Mucosa of stomach (tissue), 1 donor: Measurements from ENCODE around the gene SSBP3.

Experiments used
- H3K27me3 ChIP-seq: one replicate; pipeline ENCODE4 v1.7.0; 2013; ENCODE audit warnings: mild to moderate bottlenecking, low read length; ENCODE audit not compliant: control insufficient read depth, insufficient read depth
- H3K36me3 ChIP-seq: one replicate; pipeline ENCODE4 v1.7.0; 2013; ENCODE audit warnings: low read length; ENCODE audit not compliant: control insufficient read depth, insufficient read depth
- H3K4me1 ChIP-seq: one replicate; pipeline ENCODE4 v1.7.0; 2013; ENCODE audit warnings: mild to moderate bottlenecking, low read length; ENCODE audit not compliant: control insufficient read depth, insufficient read depth
- H3K4me3 ChIP-seq: one replicate; pipeline ENCODE4 v1.7.0; 2013; ENCODE audit warnings: low read length
- H3K9ac ChIP-seq: one replicate; pipeline ENCODE4 v1.7.0; 2013; ENCODE audit warnings: mild to moderate bottlenecking, low read length, moderate library complexity
- H3K9me3 ChIP-seq: one replicate; pipeline ENCODE4 v1.7.0; 2013; ENCODE audit warnings: mild to moderate bottlenecking, low read length, moderate library complexity; ENCODE audit not compliant: control insufficient read depth
- donor health status: Pancreatic carcinoma.

SSBP3 gene

GRCh38 chr1:54287176-54287650 lies 119.0 kb downstream of the SSBP3 start:
- H3K27me3 ChIP-seq = no peaks in the 10 kb centered on the region
- H3K4me3 ChIP-seq = no peak overlapping the region
- H3K4me1 ChIP-seq = peaks cover 75% of the 10 kb centered on the region
- no peaks in the 10 kb centered on the region for H3K36me3 ChIP-seq
- no peaks in the 10 kb centered on the region for H3K9me3 ChIP-seq
- no peak overlapping the region for H3K9ac ChIP-seq

- H3K27me3 ChIP-seq = no peaks in the 10 kb centered on the region
- no peaks in the 10 kb centered on the region for H3K36me3 ChIP-seq
- H3K9me3 ChIP-seq = no peaks in the 10 kb centered on the region
- no peak overlapping the region for H3K9ac ChIP-seq
- H3K4me1 ChIP-seq = peaks cover 67% of the 10 kb centered on the region
- no peak overlapping the region for H3K4me3 ChIP-seq
Observed at GRCh38 chr1:54285815-54286345, 120.3 kb downstream of the SSBP3 start.

GRCh38 chr1:54284781-54285529 lies 121.2 kb downstream of the SSBP3 start:
- no peaks in the 10 kb centered on the region for H3K27me3 ChIP-seq
- H3K36me3 ChIP-seq = peaks cover 3% of the 10 kb centered on the region
- no peak overlapping the region for H3K9ac ChIP-seq
- no peak overlapping the region for H3K4me3 ChIP-seq
- no peaks in the 10 kb centered on the region for H3K9me3 ChIP-seq
- peaks cover 67% of the 10 kb centered on the region for H3K4me1 ChIP-seq

- H3K4me3 ChIP-seq = no peak overlapping the region
- no peaks in the 10 kb centered on the region for H3K9me3 ChIP-seq
- H3K36me3 ChIP-seq = peaks cover 7% of the 10 kb centered on the region
- H3K4me1 ChIP-seq = peaks cover 67% of the 10 kb centered on the region
- no peak overlapping the region for H3K9ac ChIP-seq
- no peaks in the 10 kb centered on the region for H3K27me3 ChIP-seq
Observed at GRCh38 chr1:54283635-54284385, 122.4 kb downstream of the SSBP3 start.

GRCh38 chr1:54282101-54282847 lies 123.9 kb downstream of the SSBP3 start:
- Histone ChIP-seq H3K4me3 (no peak overlapping the region), H3K27me3 (no peaks in the 10 kb centered on the region), H3K9me3 (no peaks in the 10 kb centered on the region), H3K9ac (peak overlapping the region; percentile 22), H3K4me1 (peaks cover 67% of the 10 kb centered on the region), H3K36me3 (peaks cover 7% of the 10 kb centered on the region)

- Histone ChIP-seq H3K9ac (no peak overlapping the region), H3K9me3 (no peaks in the 10 kb centered on the region), H3K36me3 (peaks cover 7% of the 10 kb centered on the region), H3K4me1 (peaks cover 65% of the 10 kb centered on the region), H3K4me3 (no peak overlapping the region), H3K27me3 (no peaks in the 10 kb centered on the region)
Observed at GRCh38 chr1:54280651-54281050, 125.5 kb downstream of the SSBP3 start.

GRCh38 chr1:54279457-54279856 lies 126.7 kb downstream of the SSBP3 start:
- Histone ChIP-seq H3K4me3 (no peak overlapping the region), H3K27me3 (no peaks in the 10 kb centered on the region), H3K9ac (no peak overlapping the region), H3K9me3 (no peaks in the 10 kb centered on the region), H3K36me3 (peaks cover 7% of the 10 kb centered on the region), H3K4me1 (peaks cover 75% of the 10 kb centered on the region)

GRCh38 chr1:54278941-54279422 lies 127.2 kb downstream of the SSBP3 start:
- no peak overlapping the region for H3K4me3 ChIP-seq
- peak overlapping the region; percentile 51 for H3K9ac ChIP-seq
- peaks cover 7% of the 10 kb centered on the region for H3K36me3 ChIP-seq
- no peaks in the 10 kb centered on the region for H3K9me3 ChIP-seq
- H3K4me1 ChIP-seq = peaks cover 80% of the 10 kb centered on the region
- no peaks in the 10 kb centered on the region for H3K27me3 ChIP-seq

- Histone ChIP-seq H3K9ac (peak overlapping the region; percentile 51), H3K4me1 (peaks cover 90% of the 10 kb centered on the region)
Observed at GRCh38 chr1:54277451-54278341, 128.5 kb downstream of the SSBP3 start.

GRCh38 chr1:54276617-54277450 lies 129.4 kb downstream of the SSBP3 start:
- Histone ChIP-seq H3K4me1 (peaks cover 90% of the 10 kb centered on the region), H3K27me3 (no peaks in the 10 kb centered on the region), H3K36me3 (peaks cover 7% of the 10 kb centered on the region), H3K9ac (no peak overlapping the region), H3K4me3 (no peak overlapping the region), H3K9me3 (no peaks in the 10 kb centered on the region)

More at GRCh38 chr1:54277451-54278341, 128.5 kb downstream of the SSBP3 start:
- peaks cover 7% of the 10 kb centered on the region for H3K36me3 ChIP-seq
- H3K4me3 ChIP-seq = no peak overlapping the region
- H3K27me3 ChIP-seq = no peaks in the 10 kb centered on the region
- no peaks in the 10 kb centered on the region for H3K9me3 ChIP-seq
